Measurements from ENCODE around the gene DNM1L.
A peak's percentile ranks its signal among the peaks of the same experiment; 100 is the strongest.

The DNM1L gene

DNA sequence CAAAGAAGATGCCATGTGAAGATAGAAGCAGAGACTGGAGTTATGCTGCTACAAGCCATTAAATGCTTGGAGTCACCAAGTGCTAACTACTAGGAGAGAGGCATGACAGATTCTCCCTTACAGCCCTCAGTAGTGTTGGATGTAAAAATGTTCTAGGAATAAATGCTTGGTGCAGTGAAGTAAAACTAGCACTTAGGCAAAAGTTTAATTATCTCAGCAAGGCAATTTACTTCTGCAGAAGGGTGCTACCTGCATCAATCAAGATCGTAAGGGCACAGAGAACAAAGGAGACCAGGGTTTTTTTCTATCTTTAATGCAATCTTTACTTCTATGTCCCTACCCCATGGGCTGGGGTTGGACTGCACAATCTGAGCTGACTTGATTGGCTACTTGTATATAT lies 9.5 kb upstream of the DNM1L start:
- Mint-ChIP-seq H3K9me3 (peaks cover 19% of the 10 kb centered on the region), H3K4me1 (no peaks in the 10 kb centered on the region), H3K27me3 (ENCODE audit: low read depth, poor library complexity) (no peaks in the 10 kb centered on the region), H3K27ac (no peak overlapping the region), H3K36me3 (ENCODE audit: low read depth) (no peaks in the 10 kb centered on the region), H3K4me3 (no peak overlapping the region)
- DNase-seq: no peak
- TF ChIP-seq, protein P1, sequence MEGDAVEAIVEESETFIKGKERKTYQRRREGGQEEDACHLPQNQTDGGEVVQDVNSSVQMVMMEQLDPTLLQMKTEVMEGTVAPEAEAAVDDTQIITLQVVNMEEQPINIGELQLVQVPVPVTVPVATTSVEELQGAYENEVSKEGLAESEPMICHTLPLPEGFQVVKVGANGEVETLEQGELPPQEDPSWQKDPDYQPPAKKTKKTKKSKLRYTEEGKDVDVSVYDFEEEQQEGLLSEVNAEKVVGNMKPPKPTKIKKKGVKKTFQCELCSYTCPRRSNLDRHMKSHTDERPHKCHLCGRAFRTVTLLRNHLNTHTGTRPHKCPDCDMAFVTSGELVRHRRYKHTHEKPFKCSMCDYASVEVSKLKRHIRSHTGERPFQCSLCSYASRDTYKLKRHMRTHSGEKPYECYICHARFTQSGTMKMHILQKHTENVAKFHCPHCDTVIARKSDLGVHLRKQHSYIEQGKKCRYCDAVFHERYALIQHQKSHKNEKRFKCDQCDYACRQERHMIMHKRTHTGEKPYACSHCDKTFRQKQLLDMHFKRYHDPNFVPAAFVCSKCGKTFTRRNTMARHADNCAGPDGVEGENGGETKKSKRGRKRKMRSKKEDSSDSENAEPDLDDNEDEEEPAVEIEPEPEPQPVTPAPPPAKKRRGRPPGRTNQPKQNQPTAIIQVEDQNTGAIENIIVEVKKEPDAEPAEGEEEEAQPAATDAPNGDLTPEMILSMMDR (IDR thresholded peaks at IDR 0.05): no peak

DNA sequence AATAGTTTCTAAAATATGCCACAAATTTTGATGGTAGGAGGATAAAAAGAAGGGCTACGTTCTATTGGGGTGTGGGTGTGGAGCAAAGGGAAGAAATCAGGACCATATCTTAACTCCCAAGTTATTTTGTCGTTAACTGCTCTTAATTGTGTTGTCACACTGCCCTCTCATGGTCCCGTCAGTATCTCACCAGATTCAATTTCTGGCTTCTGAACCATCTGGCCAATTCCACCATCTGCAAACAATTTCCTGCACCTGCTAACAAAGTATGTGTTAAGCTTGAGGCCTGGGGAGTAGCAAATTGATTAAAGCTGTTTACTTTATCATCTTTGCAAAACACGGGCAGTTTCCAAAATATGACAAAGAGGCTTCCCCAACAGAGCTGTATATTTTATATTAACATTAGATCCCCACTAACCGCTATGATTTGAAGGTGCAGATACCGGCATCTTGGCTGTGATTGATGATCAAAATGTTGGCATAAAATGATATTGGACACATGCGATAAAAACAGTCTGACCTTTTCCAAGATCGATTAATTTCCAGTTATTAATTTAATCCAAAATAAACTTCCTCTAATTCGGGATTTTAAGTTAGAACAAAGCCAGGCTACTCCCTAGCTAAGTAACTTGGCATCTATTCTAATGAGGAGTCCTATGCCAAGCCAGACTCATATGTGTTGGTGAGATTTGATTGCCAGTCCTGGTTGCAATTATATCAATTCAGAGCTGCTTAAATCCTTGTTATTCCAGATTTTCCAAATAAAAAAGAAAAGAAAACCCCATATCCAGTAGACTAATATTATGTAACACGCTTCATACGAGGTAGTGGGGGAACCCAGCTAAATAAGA lies 6.9 kb upstream of the DNM1L start:
- Mint-ChIP-seq H3K9me3 (peaks cover 19% of the 10 kb centered on the region), H3K36me3 (ENCODE audit: low read depth) (no peaks in the 10 kb centered on the region), H3K27ac (no peak overlapping the region), H3K27me3 (ENCODE audit: low read depth, poor library complexity) (no peaks in the 10 kb centered on the region), H3K4me3 (no peak overlapping the region), H3K4me1 (no peaks in the 10 kb centered on the region)
- DNase-seq: peak; percentile 22
- TF ChIP-seq, protein P1 (IDR thresholded peaks at IDR 0.05): peak; percentile 54

DNA sequence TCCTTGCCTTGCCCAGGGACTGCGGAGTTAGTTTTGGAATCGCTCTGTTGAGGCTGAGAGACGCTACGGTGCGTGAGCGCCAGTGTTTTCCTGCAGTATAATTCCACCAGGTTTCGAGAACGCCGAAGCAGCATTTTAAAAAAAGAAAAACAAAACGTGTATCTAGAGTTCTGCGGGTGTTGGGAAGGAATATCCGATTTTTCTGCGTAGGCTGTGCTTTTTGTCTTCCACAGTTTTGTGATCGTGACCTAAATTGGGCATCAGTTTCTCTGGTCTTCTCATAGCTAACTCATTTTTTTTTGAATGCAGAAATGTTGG lies 778 bp downstream of the DNM1L start:
- peak overlapping the region; percentile 87 for H3K27ac Mint-ChIP-seq
- peaks cover 21% of the 10 kb centered on the region for H3K4me1 Mint-ChIP-seq
- H3K27me3 Mint-ChIP-seq (ENCODE audit: low read depth, poor library complexity): no peaks in the 10 kb centered on the region
- TF ChIP-seq, protein P1 (IDR thresholded peaks at IDR 0.05): no peak
- DNase-seq: no peak
- peaks cover 4% of the 10 kb centered on the region for H3K9me3 Mint-ChIP-seq
- peaks cover 22% of the 10 kb centered on the region for H3K36me3 Mint-ChIP-seq (ENCODE audit: low read depth)
- H3K4me3 Mint-ChIP-seq: peak overlapping the region; percentile 92

DNA sequence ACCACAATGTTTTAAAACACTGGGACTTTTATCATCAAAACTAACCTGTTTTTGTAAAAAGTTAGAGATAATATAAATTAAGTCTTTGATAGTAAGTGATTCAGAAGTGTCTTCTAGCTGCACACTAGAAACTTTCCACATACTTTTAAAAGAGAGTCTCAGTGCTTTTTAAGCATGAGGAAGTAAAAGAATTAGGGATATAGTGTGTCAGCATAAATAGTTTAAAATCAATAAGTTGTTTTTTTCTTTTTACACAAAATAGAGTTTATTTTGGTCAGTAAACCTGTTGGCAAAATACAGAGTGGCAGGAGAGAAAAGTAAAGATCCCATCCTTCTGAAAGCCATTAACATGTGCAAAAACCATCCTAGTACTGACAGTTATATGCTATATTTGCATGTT lies 1.7 kb downstream of the DNM1L start:
- H3K4me3 Mint-ChIP-seq: peak overlapping the region; percentile 92
- H3K27ac Mint-ChIP-seq: no peak overlapping the region

DNA sequence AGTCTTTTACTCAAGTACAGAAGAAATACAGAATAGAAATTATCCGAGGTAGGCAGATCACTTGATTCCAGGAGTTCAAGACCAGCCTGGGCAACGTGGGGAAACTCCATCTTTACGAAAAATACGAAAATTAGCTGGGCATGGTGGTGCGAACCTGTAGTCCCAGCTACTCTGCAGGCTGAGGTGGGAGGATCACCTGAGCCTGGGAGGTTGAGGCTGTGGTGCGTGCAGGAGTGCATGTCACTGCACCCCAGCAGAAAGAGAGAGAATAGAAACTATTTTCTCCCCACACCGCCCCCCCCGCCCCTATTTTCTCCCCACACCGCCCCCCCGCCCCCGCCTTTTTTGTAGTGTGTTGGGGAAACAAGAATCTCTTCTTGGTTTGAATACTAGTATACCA lies 2.2 kb downstream of the DNM1L start:
- no peak overlapping the region for H3K27ac Mint-ChIP-seq
- TF ChIP-seq, protein P1 (IDR thresholded peaks at IDR 0.05): no peak
- peaks cover 16% of the 10 kb centered on the region for H3K9me3 Mint-ChIP-seq
- DNase-seq: no peak
- peaks cover 36% of the 10 kb centered on the region for H3K36me3 Mint-ChIP-seq (ENCODE audit: low read depth)
- peak overlapping the region; percentile 92 for H3K4me3 Mint-ChIP-seq
- H3K4me1 Mint-ChIP-seq: peaks cover 21% of the 10 kb centered on the region
- H3K27me3 Mint-ChIP-seq (ENCODE audit: low read depth, poor library complexity): no peaks in the 10 kb centered on the region

More for the DNA sequence above, 1.7 kb downstream of the DNM1L start:
- H3K4me1 Mint-ChIP-seq: peaks cover 21% of the 10 kb centered on the region
- DNase-seq: no peak
- H3K36me3 Mint-ChIP-seq (ENCODE audit: low read depth): peaks cover 31% of the 10 kb centered on the region
- H3K9me3 Mint-ChIP-seq: peaks cover 12% of the 10 kb centered on the region
- TF ChIP-seq, protein P1 (IDR thresholded peaks at IDR 0.05): no peak
- no peaks in the 10 kb centered on the region for H3K27me3 Mint-ChIP-seq (ENCODE audit: low read depth, poor library complexity)

DNA sequence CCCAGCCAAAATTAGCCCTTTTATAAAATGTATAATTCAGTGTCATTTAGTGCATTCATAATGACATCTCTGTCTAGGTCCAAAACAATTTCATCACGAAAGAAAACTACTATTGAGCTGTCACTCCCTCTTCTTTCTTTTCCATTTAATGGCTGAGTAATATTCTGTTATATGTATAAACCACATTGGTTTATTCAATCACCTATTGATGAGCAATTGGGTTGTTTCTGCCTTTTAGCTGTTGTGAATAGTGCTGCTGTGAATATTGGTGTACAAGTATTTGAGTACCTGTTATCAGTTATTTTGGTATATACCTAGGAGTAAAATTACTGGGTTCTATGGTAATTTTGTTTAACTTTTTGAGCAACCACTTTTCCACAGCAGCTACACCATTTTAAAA lies 7.2 kb downstream of the DNM1L start:
- peaks cover 59% of the 10 kb centered on the region for H3K9me3 Mint-ChIP-seq
- H3K4me1 Mint-ChIP-seq: peaks cover 5% of the 10 kb centered on the region
- no peaks in the 10 kb centered on the region for H3K27me3 Mint-ChIP-seq (ENCODE audit: low read depth, poor library complexity)
- TF ChIP-seq, protein P1 (IDR thresholded peaks at IDR 0.05): no peak
- H3K4me3 Mint-ChIP-seq: no peak overlapping the region
- peaks cover 80% of the 10 kb centered on the region for H3K36me3 Mint-ChIP-seq (ENCODE audit: low read depth)
- no peak for DNase-seq
- H3K27ac Mint-ChIP-seq: no peak overlapping the region

All from nephron progenitor cell (in vitro differentiated cells).